Astrocyte of the cerebellum (primary cell): ENCODE results near the gene TSPAN7.

Experiments
- DNase-seq: peaks from one replicate; pipeline ENCODE4 v3.0.0-alpha.2; 2011; ENCODE audit warnings: low read depth
- H3K4me3 ChIP-seq: 2 replicates; pipeline ENCODE4 v1.5.1; 2011; ENCODE audit warnings: mild to moderate bottlenecking, low read depth, low read length, moderate library complexity
- CTCF ChIP-seq: IDR thresholded peaks from 2 replicates; pipeline ENCODE4 v1.5.1; 2012; ENCODE audit warnings: low read length, low read depth, moderate library complexity, mild to moderate bottlenecking; ENCODE audit errors: missing control alignments
- in situ Hi-C: cut with HindIII; loops from 2 replicates; pipeline ENCODE4 v1.10.0; 2017; ENCODE audit warnings: low sequenced_read_pairs

Gene TSPAN7

GRCh38 chrX:38583181-38583580, 21.8 kb downstream of the TSPAN7 start:
- DNase-seq, result no peak
- TF ChIP-seq CTCF, result no peak
- no peak overlapping the region for H3K4me3 ChIP-seq
- in situ Hi-C loops, result no loop called here

- in situ Hi-C loops, result no loop called here
- TF ChIP-seq CTCF, result no peak
- no peak for DNase-seq
- H3K4me3 ChIP-seq, result no peak overlapping the region
These were observed 33.1 kb downstream of the TSPAN7 start for GRCh38 chrX:38594434-38594833.

GRCh38 chrX:38595801-38596200, 34.5 kb downstream of the TSPAN7 start:
- in situ Hi-C loops, result no loop called here
- no peak overlapping the region for H3K4me3 ChIP-seq
- DNase-seq, result no peak
- no peak for TF ChIP-seq CTCF

DNA sequence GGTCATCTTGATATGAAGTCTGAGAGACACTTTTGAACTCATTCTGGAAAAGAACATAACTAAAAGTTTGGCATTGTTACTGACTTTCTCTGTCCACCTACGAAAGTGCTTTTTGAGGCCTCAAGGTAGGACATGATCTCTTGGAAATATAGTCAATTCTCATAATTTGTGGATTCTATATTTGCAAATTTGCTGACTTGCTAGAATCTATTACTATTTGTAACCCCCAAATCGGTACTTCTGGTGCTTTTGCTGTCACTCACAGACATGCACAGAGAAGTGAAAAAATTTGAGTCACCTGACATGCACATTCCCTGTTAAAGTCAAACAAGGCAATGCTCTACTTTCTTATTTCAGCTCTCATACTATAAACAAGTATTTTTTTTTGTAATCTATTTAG, 35.6 kb downstream of the TSPAN7 start:
- H3K4me3 ChIP-seq, result no peak overlapping the region
- no peak for DNase-seq
- TF ChIP-seq CTCF, result no peak
- in situ Hi-C loops, result no loop called here

DNA sequence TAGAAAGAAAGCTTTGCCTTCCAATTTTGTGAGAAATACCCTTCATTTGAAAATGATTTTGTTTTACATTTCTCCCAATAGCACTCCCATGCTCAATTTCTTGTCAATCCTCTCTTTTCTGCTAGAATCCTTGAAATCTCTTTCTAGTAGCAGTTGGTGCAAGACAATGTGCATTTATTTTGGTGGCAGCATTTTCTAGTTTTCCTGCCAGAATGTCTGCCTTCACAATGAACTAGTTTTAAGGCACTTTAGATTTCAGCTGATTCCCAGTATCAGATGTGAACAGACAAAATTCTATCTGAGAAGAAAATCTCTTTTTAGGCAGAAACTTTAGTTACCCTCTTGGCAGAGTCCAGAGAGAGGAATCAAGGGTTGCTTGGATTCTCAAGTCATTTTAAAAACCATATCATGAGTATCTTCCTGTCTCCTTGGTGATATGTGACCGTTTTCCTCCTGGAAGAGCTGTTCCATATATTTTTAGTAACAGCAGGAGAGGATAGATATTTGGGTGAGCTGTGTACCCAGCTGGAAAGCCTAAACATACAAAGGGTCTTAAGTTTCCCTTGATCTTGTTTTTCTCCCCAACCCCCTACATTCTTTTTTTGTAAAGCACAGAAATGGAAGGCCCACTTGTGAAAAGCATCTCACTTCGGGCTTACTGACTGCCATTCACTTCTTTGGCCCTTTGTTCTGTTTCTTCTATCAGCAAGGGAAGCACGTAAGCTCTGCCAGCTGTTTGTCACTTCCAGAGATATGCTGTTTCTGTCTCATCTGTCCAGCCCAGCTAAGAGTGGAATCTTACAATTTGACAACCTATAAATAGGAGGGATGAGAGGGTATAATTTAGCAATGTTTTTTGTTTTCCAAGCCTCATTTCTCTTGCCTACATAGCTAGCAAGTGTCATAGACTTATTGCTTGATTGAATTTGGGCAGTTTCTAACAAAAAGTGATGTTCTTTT, 38.7 kb downstream of the TSPAN7 start:
- H3K4me3 ChIP-seq, result no peak overlapping the region
- TF ChIP-seq CTCF, result no peak
- DNase-seq, result no peak
- in situ Hi-C loops, result no loop called here

GRCh38 chrX:38601866-38602265, 40.5 kb downstream of the TSPAN7 start:
- no peak for TF ChIP-seq CTCF
- no peak for DNase-seq
- no peak overlapping the region for H3K4me3 ChIP-seq
- in situ Hi-C loops, result no loop called here
